Left lobe of liver (tissue), 2 donors: Measurements from ENCODE around the gene NPNT. TPM values are rescaled to one million over a fixed set of nuclear protein-coding genes. Genes with fewer than 3 reads are reported as not detected.
"Not testable (repeated sequence)": the region's sequence is repeated elsewhere in the genome, so short reads cannot be mapped to it uniquely, and the experiment has no call there.

ENCODE experiments used
- ATAC-seq: fragments of 200-7000 bp; cut with Tn5 transposase; one replicate; pipeline ENCODE4 v1.9.1; 2020; ENCODE audit warnings: mild to moderate bottlenecking, moderate library complexity
- DNase-seq: peaks from one replicate; pipeline ENCODE4 v3.0.0-alpha.2; 2020; ENCODE audit warnings: low spot score
- total RNA-seq: library from RNA; stranded (reverse); gene quantifications from one replicate; pipeline ENCODE4 v1.2.1, GENCODE V29; 2021
- donor health status: DM: no; HTN: no; CAD: no; lungs with moderate emphysema.
- donor health status: DM: no; HTN: yes; CAD: no.

Gene NPNT
- 2.0 TPM for total RNA-seq

DNA sequence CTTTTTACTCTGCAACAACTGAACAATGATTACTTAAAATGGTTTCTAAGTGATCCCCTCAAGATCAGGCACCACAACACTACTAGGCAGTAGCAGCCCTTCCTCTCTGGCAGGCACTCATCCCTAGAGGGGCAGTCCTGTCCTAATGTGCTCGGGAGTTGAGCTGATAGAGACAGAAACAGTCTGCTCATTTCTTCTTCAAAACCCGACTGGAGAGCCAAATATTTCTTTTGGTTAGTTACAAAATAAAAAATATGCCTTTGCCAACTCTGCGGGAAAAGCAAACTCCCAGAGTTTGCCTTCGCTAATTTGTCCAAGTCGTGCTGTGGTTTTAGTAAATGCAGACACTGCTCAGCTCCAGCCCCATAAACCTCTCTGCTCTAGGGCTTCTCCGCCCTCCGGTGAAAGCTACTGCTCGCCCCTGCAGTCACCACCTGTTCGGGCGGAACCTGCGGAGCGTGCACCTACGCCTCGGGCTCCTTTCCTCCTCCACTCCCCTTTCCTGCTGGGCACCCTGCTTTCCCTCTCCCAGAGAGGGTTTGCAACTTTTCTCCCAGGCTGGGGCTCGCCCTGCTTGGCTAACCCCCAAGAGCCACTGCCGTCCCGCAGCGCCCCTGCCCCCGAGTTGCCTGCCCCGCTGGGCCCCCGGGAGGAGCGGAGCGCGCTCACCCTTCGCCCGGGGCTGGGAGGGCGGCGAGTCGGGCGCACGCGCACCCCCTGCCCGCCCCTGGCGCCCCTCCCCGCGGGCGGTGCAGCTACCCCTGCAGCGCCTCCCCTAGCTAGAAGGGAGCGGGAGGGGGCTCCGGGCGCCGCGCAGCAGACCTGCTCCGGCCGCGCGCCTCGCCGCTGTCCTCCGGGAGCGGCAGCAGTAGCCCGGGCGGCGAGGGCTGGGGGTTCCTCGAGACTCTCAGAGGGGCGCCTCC is at the start of gene NPNT:
TSS of gene NPNT (plus strand) at position 812 of the 923 bp plus-strand sequence. CDS start 182 bp downstream, outside the sequence.
- peak; percentile 52 for ATAC-seq
- no peak for DNase-seq

- no peak for ATAC-seq
Observed at GRCh38 chr4:105845559-105845958, 49.7 kb upstream of the NPNT start.

GRCh38 chr4:105848359-105848758 is 46.9 kb upstream of the NPNT start:
- not testable (repeated sequence) for ATAC-seq, DNase-seq

More at GRCh38 chr4:105845559-105845958, 49.7 kb upstream of the NPNT start:
- no peak for DNase-seq

GRCh38 chr4:105851196-105851595 is 44.1 kb upstream of the NPNT start:
- DNase-seq (no peak), ATAC-seq (no peak)

DNA sequence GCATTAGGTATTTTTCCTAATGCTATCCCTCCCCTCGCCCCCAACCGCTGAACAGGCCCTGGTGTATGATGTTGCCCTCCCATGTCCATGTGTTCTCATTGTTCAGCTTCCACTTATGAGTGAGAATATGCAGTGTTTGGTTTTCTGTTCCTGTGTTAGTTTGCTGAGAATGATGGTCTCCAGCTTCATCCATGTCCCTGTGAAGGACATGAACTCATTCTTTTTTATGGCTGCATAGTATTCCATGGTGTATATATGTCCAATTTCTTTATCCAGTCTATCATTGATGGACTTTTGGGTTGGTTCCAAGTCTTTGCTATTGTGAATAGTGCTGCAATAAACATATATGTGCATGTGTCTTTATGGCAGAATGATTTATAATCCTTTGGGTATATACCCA is 43.0 kb upstream of the NPNT start:
- ATAC-seq, DNase-seq: not testable (repeated sequence)

DNA sequence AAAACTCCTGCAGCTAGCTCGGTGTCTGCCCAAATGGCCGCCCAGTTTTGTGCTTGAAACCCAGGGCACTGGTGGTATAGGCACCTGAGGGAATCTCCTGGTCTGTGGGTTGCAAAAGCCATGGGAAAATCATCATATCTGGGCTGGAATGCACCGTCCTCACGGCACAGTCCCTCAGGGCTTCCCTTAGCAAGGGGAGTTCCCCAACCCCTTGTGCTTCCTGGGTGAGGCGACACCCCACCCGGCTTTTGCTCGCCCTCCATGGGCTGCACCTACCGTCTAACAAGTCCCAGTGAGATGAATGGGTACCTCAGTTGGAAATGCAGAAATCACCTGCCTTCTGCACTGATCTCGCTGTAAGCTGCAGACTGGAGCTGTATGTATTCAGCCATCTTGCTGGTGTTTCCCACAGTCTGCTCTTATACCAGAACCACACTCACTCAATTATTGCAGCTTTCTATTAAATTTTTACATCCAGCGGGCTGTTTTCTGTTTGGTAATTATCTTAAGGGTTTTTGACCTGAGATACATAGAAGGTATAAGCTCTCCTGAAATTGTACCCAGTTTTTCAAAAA is 36.7 kb upstream of the NPNT start:
- ATAC-seq (no peak), DNase-seq (no peak)

- ATAC-seq: no peak
- no peak for DNase-seq
Observed at GRCh38 chr4:105859233-105859632, 36.0 kb upstream of the NPNT start.

DNA sequence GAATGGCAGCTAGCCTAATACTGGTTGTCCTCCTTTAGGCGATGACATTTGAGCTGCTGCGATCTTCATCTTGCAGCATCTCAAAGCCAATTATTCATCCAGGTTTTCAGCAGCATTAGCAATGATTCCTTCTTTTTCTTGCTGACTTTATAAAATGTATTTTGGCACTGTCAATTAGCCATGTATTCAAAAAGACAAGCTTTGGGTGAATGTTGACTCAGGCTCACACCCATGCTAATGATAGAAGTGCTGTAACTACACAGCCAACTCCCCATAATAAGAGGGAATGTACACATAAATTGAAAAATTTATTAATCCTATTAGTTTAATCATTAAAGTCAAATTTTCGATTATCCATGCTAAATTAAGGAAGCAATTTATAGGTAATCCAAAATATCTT is 24.3 kb upstream of the NPNT start:
- DNase-seq (no peak), ATAC-seq (no peak)

GRCh38 chr4:105871997-105872396 is 23.3 kb upstream of the NPNT start:
- ATAC-seq: no peak

DNA sequence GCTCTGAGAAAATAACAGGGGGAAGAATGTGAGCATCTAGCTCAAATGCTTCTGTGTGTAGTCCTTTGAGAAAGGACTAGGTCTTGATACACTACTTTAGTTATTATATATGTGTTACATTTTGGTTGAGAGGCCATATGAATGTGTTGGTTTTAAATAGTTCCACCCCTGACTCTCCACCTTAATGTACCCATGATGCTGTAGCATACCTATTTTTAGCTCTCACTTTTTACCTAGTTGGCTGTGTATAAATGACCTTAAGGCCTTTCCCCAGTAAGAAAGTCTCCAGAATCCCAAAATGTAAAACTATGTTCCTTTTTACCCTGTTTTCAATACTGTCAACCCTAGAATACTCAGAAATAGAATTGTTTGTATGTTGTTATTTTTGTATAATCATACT is 20.0 kb upstream of the NPNT start:
- DNase-seq: no peak
- no peak for ATAC-seq

More at GRCh38 chr4:105871997-105872396, 23.3 kb upstream of the NPNT start:
- no peak for DNase-seq

GRCh38 chr4:105878668-105879067 is 16.6 kb upstream of the NPNT start:
- no peak for ATAC-seq
- DNase-seq: no peak

DNA sequence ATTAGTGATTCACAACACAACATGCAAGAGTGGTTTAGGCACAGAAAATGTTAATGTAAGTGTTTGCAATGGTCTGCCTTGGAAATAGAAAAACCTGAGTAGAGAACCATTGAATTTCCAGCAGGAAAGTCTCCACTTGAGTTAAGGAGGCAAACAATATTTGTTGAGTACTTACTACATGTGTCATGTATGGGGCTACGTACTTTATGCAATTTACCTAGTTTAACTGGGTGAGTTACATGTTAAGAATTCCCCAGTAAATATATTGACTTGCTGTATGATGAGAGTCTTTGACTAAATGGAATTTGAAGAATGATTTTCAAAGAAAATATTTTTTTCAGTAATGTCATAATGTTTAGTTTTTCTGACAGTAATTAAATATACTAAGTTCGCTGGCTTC is 7.8 kb upstream of the NPNT start:
- DNase-seq (no peak), ATAC-seq (no peak)

GRCh38 chr4:105895583-105896460 is 551 bp downstream of the NPNT start:
- peak; percentile 55 for ATAC-seq
- peak; percentile 44 for DNase-seq

DNA sequence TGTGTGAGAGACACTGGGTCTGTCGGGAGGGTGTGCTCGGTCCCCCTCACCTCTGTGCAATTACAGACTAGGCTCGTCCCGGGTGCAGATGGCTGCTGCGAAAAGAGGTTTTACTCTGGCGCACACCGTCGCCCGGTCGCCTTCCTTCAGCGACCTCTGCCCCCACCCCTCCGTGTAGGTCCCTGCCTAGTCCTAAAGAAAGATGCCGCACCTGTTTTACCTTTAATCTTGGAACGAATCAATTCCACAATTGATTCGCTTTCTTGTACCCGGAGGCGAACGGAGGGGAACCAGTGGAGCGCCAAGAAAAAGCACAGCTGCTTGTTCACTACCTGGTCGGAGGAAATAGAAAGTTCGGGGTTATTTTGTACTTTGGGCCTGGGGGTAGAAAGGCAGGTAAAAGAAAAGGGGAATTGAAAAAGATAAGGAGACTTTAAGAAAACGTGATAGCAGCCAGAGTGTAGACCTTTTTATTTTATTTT is 1.2 kb downstream of the NPNT start:
- no peak for DNase-seq
- ATAC-seq: no peak

- ATAC-seq (no peak), DNase-seq (no peak)
Observed at GRCh38 chr4:105896984-105897775, 1.9 kb downstream of the NPNT start.

- DNase-seq (no peak), ATAC-seq (no peak)
Observed at GRCh38 chr4:105900541-105900940, 5.3 kb downstream of the NPNT start.

- no peak for ATAC-seq
- DNase-seq: no peak
Observed at GRCh38 chr4:105902550-105903262, 7.4 kb downstream of the NPNT start.

DNA sequence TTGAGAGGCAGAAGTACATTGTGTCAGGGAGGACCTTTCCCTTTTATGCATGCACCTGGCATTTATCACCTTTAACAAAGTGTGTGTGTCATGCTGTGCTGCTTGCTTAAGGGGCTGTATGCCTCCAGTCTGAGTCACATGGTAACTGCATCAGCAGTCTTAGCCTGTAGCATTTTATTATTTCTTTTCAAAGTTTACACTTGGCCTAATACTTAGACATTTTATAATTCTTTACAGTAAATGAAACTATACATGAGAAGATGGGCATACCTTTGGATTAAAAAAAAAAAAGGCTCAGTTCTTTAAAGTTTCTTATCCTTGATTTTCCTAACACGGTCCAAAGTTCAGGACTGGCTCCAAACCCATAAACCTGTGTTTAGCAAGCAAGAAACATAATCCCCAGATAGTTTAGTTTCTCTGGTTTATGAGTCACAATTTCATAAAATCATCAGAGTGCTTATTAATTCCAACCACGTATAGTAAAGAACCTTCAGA is 14.6 kb downstream of the NPNT start:
- ATAC-seq (no peak), DNase-seq (no peak)

- DNase-seq (no peak), ATAC-seq (no peak)
Observed at GRCh38 chr4:105911426-105911825, 16.2 kb downstream of the NPNT start.
